Spleen (tissue), 11 donors: ENCODE results near the gene SASH3. TPM values are rescaled to one million over a fixed set of nuclear protein-coding genes. Genes with fewer than 3 reads are reported as not detected.

Experiments used
- polyA plus RNA-seq, 3 donors: library from polyadenylated mRNA; stranded (reverse); fragments of 200-250 nt; gene quantifications; one replicate each; pipeline ENCODE4 v1.2.1, GENCODE V29; 2013
- small RNA-seq, 4 donors: library from RNA; depleted of rRNA; stranded (forward); fragments of <200 nt; gene quantifications; one replicate each; pipeline ENCODE3, GENCODE V24; 2016
- total RNA-seq, 7 donors: library from RNA; depleted of rRNA in 3 of 7; stranded (reverse); fragments of >200 nt in 3 of 7; fragmentation: NEBNext Ultra II Directional in 4 of 7; extraction: Animal tissue kit (Norgen Biotek cat#: 25700) in 4 of 7; gene quantifications; one replicate each; pipeline versions ENCODE4 v1.1.0 to v1.2.1, GENCODE V29; 2016 to 2021
- donor health status: healthy with polysubstance abuse.
- donor health status: DM: no; HTN: no; CAD: no; lungs with moderate emphysema.
- donor health status: DM: no; HTN: no; CAD: no.
- donor health status: Bipolar disorder and iron deficiency.
- donor health status: healthy.
- donor health status: DM: no; HTN: no; CAD: no.
- donor health status: DM: yes; HTN: yes; CAD: no.

SASH3 gene
- total and polyA plus RNA-seq, 10 donors: 111 to 204 (median 140) TPM

Small RNA genes within 50 kb of the gene (small RNA-seq; reads per million reads assigned to genes)
- 0 reads per million in 4 donors for gene RF00017

Other genes with a start within 250 kb of the SASH3 start
- 10 to 100 TPM; 10.1 to 16.9 (median 15.3) TPM for gene OCRL, start 239.7 kb upstream of the SASH3 start, total RNA-seq
- 1 to 10 TPM; 3.2 to 5.4 (median 4.6) TPM for gene OCRL, start 239.7 kb upstream of the SASH3 start, polyA plus RNA-seq
- gene APLN, start 125.0 kb upstream of the SASH3 start, total RNA-seq: 1 to 10 TPM in 1 of 7 donors, under 1 TPM in 4, not detected in 2; 0.09 to 2.0 (median 0.39) TPM
- under 1 TPM; 0.18 to 0.33 (median 0.19) TPM for gene APLN, start 125.0 kb upstream of the SASH3 start, polyA plus RNA-seq
- gene XPNPEP2, start 41.0 kb upstream of the SASH3 start, total RNA-seq: under 1 TPM; 0.09 to 0.74 (median 0.20) TPM
- gene XPNPEP2, start 41.0 kb upstream of the SASH3 start, polyA plus RNA-seq: under 1 TPM; 0.13 to 0.46 (median 0.22) TPM
- 1 to 10 TPM; 4.9 to 9.2 (median 5.9) TPM for gene ZDHHC9, start 63.9 kb downstream of the SASH3 start, total RNA-seq
- 1 to 10 TPM; 1.2 to 1.9 (median 1.9) TPM for gene ZDHHC9, start 63.9 kb downstream of the SASH3 start, polyA plus RNA-seq
- gene UTP14A, start 126.2 kb downstream of the SASH3 start, total RNA-seq: 10 to 100 TPM; 12.6 to 17.3 (median 14.6) TPM
- 10 to 100 TPM; 11.2 to 14.0 (median 12.3) TPM for gene UTP14A, start 126.2 kb downstream of the SASH3 start, polyA plus RNA-seq
- 10 to 100 TPM in 5 of 7 donors, 1 to 10 TPM in 2; 6.5 to 18.1 (median 16.6) TPM for gene BCORL1, start 202.7 kb downstream of the SASH3 start, total RNA-seq
- 1 to 10 TPM in 1 of 3 donors, under 1 TPM in 2; 0.85 to 3.5 (median 0.86) TPM for gene BCORL1, start 202.7 kb downstream of the SASH3 start, polyA plus RNA-seq